ENCODE results near the gene TFPI.

Gene TFPI

DNA sequence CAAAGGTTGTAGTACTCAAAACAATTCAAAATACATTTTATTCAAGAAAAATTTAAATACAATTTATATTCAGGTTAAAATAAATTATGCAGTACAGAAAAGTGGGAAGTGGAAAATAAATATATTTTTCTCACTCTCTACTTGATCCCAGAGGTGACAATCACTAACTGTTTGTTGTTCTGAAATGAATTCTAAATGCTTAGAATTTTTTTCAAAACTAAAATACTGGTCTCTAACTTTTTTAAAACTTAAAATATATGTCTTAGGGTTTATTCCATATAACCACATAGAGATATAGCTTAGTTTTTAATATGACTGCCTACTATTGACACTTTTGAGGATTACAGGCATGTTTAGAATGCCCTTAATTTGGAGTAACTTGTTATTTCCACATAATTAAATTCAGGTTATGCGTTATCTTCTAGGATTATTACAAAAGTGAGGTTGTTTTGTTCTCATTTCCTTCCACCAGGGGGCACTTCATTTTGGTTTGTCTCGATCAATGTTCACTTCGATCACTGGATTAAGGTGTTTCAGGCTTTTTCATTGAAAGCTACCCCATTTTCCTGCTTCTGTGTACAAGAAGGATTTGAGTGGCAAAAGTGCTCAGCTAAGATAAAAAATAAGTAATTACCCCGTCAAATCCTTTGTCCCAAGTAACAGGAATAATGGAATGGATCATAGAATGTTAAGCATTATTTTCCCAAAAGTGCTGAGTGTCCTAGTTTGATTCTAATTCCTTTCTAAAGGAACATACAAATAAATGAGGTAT lies 27.1 kb upstream of the TFPI start:
- DNase-seq (ENCODE audit: insufficient read length, low spot score) (no peak), FAIRE-seq (peak; percentile 81)
- peak; percentile 64 for TF ChIP-seq CTCF (IDR thresholded peaks at IDR 0.05; ENCODE audit: insufficient read depth, missing control alignments)

DNA sequence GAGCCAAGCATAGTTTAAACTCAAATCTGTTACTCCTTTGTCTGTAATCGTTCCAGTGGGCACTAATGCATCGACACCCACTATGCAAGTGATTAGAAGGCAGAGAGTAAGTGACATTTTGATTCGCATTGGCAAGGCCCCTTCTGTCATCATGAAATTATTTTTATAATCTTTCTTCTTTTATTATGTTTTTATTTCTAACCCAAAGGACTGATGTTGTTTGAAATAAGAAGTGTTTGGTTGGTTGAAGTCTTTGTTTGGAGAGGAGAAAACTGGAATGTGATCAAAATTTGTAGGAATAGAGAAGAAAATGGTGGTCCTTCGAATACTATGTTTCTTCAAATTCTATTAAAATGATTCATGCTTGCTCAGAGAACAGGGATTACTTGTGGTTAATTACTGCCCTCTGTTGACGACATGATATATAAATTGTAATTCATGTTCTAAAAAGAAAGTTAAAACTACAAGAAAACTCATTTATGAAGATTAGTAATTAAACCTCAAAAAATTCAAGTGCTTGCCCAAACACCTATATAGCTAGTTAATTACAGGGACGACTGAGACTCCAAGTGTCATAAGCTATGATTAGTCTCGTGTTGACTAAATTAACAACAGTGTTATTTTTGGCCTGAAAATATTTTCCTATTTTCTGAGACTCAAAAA lies 26.4 kb upstream of the TFPI start:
- FAIRE-seq (peak; percentile 51), DNase-seq (ENCODE audit: insufficient read length, low spot score) (no peak)
- TF ChIP-seq CTCF (IDR thresholded peaks at IDR 0.05; ENCODE audit: insufficient read depth, missing control alignments) = peak; percentile 54

- no peak for DNase-seq (ENCODE audit: insufficient read length, low spot score)
- no peak for FAIRE-seq
- no peak for TF ChIP-seq CTCF (IDR thresholded peaks at IDR 0.05; ENCODE audit: insufficient read depth, missing control alignments)
Measured at GRCh38 chr2:187577310-187577709, 23.1 kb upstream of the TFPI start.

DNA sequence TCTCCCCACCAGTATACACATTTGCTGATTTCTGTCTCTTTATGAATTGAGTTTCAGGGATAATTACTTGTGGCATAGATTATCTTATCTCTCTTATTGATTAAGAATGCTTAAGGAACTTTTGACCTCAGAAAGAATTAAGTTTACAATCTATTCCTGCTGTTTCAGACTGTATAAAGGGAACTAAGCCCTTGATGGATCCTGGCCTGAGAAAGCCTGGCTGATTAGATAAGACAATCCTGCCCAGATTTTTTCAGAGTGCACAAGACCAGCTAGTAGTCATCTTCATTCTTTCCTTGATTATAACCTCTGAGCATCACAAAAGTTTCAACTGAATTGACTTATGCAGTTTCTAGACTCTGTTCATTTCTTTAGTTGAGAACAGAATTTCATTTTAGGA lies 22.7 kb upstream of the TFPI start:
- DNase-seq (ENCODE audit: insufficient read length, low spot score) (no peak), FAIRE-seq (no peak)
- no peak for TF ChIP-seq CTCF (IDR thresholded peaks at IDR 0.05; ENCODE audit: insufficient read depth, missing control alignments)

- DNase-seq (ENCODE audit: insufficient read length, low spot score) (no peak), FAIRE-seq (no peak)
- TF ChIP-seq CTCF (IDR thresholded peaks at IDR 0.05; ENCODE audit: insufficient read depth, missing control alignments) = no peak
Measured at GRCh38 chr2:187575751-187576067, 21.5 kb upstream of the TFPI start.

DNA sequence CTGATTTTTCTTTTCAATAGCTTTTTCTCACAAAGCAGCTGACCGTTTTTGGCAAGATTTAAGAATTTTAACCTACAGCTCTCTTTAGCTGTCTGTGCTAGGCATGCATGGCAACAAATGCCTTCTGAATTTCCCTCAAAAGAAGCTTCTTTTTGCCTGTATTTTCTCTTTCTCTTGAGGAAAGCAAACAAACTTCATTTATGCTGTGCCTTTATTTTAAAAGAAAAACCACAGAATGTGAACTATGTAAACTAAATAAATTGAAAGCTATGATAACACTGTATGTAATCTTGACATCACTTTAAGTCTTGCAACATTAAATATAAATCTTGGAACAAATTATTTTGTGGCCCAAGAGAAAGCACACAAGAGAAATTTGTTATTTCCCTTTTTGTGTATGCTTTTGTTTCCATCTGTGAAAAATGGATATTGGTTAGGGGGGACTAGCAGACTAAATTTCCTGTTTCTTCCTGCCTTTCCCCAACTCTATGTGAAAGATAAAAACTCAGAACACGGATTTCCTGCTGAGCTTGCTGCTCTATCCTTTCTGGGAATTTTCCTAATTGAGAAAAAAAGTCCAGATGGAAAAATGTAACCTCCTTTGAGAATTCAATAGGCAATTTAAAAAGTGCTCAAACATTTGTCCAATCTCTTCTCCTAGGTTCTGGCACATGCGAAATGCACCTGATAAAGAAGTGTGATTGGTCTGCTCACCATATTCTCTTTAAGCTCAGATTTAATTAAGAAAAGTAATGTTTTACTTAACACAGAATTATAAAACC lies 20.9 kb upstream of the TFPI start:
- no peak for DNase-seq (ENCODE audit: insufficient read length, low spot score)
- TF ChIP-seq CTCF (IDR thresholded peaks at IDR 0.05; ENCODE audit: insufficient read depth, missing control alignments) = no peak
- no peak for FAIRE-seq

Data from D721Med (cell line).